ENCODE results near the gene XPO6.

XPO6 gene

DNA sequence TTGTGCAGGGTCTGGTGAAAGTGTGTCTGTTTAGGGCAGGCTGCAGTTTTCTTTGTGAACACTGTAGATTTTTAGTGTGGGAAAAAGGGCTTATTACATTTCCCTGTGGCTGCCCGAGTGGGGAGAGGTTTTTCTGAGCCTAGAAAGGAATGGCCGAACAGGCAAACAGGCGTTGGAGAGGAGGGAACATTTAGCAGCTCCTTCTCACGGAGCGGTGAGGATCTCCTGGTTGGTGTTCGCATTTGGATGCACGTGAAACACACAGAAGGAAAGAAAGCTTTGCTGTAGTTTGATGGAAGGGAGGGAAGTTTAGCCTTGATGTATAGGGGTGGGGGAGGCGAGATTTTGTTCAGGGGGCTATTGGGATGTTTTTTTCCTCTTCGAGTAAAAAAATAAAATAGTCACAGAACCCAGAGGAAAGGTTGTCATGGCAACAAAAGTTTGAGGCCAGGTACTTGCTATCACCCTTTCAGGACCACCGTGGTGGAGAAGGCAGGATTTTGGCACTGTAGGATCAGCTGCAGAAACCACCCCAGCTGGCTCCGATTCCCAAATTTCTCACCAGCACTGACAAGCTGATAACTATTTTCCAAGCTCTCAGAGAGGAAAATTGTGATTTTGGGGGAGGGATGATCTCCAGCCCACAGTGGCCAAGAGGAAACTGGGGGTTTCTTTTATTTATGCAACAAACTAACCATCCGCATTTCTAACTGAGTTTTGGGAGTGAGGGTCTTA lies 151.8 kb downstream of the XPO6 start:
- DNase-seq: no peak

DNA sequence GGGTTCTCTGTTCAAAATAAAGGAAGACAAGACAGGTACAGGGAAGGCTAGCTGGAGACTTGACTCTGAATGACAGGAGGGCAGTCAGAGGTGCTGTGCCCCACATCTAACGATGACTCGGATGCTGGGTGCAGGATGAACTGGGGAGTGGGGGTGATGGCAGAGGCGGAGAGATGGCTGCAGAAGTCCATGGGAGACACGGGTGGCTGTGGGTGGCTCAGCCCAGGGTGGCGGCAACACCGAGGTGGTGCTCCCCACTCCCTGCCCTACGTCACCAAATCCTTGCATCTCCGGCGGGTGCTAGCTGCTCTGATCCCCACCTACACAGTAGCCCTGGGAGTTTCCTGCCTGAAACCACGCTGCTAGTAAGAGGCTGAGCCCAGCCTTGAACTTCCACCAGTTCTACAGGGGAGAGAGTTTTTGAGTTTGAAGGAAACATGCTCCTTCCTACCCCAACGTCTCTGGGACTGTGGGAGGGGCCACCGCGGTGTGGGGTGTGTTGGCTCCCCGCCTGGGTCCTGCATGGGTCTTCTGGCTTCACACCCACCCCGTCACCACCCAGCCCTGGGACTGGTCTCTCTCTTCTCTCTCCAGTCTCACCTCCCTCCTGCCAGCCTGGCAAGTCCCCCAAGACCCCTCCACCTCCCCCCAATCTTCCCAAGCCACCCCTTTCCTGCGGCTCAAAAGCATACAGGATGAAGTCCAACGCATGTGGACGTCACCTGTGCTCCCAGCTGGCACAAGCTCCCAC lies 152.8 kb downstream of the XPO6 start:
- DNase-seq: no peak

DNA sequence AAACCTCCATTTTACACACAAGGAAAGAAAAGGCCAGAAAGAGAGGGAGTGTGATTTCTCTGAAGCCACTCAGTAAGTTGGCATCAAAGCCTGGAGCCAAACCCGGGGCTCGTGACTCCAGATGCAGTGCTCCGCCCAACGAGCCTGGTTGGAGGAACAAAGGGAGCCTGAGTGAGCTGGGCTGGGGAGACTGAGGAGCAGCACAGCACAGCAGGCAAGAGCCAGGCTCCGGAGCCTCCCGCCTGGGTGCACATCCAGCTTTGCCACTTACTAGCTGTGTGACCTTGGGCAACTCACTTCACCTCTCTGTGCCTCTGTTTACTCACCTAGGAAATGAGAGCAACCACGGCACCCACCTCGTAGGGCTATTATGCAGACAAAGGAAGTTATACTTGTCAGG lies 153.8 kb downstream of the XPO6 start:
- no peak for DNase-seq

DNA sequence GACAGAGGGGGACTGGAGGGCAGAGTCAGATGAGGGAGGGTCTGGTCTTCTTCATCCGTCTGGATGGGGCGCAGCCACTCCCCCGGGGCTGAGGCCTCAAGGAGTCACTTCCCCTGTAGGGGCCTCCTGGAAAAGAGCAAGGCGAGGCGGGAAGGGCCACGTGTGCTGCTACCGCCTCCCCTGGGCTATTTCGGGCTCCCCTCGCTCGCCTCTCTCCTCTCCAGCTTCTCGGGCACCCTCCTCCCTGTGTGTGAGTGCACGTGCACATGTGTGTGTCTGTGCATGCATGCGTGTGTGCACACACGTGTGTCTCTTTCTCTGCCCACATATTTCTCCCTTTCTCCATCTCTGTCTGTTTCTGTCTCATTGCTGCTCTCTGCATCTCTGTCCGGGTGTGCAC lies 158.3 kb downstream of the XPO6 start:
- no peak for DNase-seq

DNA sequence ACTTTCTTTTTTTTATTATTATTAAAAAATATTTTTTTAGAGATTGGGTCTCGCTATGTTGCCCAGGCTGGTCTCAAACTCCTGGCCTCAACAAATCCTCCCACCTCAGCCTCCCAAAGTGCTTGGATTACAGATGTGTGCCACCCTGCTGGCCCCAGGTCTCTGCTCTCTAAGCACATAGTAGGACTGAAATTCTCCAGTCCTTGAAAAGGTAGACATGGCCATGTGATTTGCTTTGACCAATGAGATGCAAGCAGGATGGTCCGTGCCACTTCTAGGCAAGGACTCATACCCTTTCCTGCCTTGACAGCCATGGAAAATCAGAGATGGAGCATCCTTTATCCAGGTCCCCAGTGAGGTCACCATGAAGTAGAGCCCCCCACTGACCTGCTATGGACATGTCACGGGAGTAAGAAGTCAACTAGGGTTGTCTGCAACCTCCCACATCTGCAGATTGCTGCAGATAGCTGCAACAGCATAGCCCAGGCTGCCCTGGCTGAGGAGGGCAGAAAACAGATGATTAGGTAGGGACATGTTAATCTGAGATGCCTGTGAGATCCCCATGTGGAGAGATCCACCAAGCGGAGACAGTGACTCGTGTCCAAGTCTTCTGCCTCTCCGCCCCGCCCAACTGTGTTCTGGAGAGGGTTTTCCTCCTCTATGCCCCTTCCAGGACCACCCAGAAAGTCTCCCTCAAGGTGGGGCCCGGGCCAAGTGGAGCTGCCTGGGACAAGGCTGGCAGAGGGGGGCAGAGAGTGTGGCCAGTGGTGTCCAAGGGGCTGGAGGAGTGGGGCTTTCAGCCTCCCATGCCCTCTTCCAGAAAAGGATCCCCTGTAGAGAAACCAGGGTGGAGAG lies 159.3 kb downstream of the XPO6 start:
- no peak for DNase-seq

DNA sequence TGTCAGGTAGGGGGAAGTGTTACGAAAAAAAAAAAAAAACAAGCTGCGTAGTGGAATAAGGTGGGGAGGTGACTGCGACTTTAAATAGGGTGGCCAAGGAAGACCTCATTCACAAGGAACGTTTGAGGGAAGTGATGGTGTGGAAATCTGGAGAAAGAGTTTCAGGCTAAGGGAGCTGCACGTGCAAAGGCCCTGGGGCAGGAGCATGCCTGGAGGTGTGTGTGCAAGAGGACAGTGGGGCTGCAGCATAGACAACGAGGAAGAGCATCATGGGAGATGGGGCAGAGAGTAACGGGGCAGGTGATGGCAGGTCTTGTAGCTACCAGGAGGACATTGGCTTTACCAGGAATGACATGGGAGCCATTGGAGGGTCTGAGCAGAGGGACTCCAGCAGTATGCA lies 160.3 kb downstream of the XPO6 start:
- DNase-seq: no peak
